GM10248 (cell line): ENCODE data around the gene RGSL1.

Experiments used
- CTCF ChIA-PET: fragments of 300-600 bp; sonication (Branson Sonifier 250); formaldehyde crosslinking; extraction: SDS; loops from one replicate; lab custom pipeline; 2021; ENCODE audit warnings: antibody characterized with exemption; lab: Yijun Ruan, JAX
- POLR2A ChIA-PET: fragments of 350-650 bp; sonication (Branson Sonifier 250); formaldehyde crosslinking; extraction: SDS; loops from one replicate; lab custom pipeline; 2020; ENCODE audit warnings: antibody characterized with exemption; lab: Yijun Ruan, JAX
- DNase-seq: peaks from one replicate; pipeline ENCODE4 v3.0.0; 2012; ENCODE audit errors: extremely low spot score
- TF ChIP-seq, protein P1 (sequence below): IDR thresholded peaks from 2 replicates; pipeline ENCODE4 v1.5.1; 2012; ENCODE audit warnings: mild to moderate bottlenecking, low read depth; ENCODE audit errors: extremely low read depth, missing control alignments, control extremely low read depth

RGSL1 gene

DNA sequence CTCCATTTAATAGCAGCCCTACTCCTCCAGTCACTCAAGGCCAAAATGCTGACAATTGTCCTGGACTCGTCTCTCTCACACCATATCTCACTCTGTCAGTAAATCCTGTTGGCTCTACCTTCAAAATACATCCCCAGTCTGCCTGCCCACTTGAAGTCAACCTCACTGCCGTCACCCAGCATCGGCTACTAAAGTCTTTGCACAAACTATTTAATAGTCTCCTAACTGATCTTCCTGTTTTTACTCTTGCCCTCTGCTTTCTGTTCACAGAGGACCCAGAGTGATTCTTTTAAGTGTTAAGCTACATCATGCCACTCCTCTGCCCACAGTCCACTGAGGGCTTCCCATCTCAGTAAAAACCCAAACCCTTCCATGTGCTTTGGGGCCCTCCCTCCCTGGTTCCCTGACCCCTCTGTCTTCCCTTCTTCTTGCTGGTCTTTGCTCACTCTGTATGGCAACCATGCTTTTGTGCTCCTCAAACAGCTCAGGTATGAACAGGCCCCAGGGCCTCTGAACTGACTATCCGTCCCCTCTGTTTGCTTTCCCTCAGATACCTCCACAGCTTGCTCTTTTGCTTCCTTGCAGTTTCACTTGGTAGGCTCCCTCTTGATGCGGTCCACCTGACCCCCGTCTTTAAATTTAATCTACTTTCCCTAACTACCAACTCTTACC, 120.1 kb downstream of the RGSL1 start:
- TF ChIP-seq, protein P1, sequence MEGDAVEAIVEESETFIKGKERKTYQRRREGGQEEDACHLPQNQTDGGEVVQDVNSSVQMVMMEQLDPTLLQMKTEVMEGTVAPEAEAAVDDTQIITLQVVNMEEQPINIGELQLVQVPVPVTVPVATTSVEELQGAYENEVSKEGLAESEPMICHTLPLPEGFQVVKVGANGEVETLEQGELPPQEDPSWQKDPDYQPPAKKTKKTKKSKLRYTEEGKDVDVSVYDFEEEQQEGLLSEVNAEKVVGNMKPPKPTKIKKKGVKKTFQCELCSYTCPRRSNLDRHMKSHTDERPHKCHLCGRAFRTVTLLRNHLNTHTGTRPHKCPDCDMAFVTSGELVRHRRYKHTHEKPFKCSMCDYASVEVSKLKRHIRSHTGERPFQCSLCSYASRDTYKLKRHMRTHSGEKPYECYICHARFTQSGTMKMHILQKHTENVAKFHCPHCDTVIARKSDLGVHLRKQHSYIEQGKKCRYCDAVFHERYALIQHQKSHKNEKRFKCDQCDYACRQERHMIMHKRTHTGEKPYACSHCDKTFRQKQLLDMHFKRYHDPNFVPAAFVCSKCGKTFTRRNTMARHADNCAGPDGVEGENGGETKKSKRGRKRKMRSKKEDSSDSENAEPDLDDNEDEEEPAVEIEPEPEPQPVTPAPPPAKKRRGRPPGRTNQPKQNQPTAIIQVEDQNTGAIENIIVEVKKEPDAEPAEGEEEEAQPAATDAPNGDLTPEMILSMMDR, result no peak
- DNase-seq, result no peak
- ChIA-PET POLR2A (no interaction called here), CTCF (interaction anchor here (1.2 kb wide), 1 partner anchor 213 kb away, joined by 3 read pairs; no protein-coding TSS in a partner anchor)

DNA sequence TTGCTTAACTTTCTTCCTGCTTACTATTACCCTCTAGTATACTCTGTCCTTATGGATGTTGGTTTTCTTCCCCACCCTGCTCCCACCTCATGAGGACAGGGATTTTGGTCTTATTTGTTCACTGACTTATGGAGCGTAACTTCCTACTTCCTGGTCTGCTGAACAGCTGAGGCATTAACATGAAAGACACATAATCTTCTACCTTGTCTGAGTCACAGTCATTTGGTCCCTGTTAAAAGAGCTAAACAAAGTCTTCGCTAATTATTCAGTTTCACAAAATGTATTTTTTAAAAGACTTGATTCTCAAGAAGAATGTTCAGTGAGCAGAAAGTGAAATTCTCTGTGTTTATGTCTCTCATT, 120.6 kb downstream of the RGSL1 start:
- ChIA-PET POLR2A (no interaction called here), CTCF (interaction anchor here (1.2 kb wide), 1 partner anchor 212 kb away, joined by 3 read pairs; no protein-coding TSS in a partner anchor)
- DNase-seq, result peak; percentile 32
- TF ChIP-seq, protein P1, result no peak

DNA sequence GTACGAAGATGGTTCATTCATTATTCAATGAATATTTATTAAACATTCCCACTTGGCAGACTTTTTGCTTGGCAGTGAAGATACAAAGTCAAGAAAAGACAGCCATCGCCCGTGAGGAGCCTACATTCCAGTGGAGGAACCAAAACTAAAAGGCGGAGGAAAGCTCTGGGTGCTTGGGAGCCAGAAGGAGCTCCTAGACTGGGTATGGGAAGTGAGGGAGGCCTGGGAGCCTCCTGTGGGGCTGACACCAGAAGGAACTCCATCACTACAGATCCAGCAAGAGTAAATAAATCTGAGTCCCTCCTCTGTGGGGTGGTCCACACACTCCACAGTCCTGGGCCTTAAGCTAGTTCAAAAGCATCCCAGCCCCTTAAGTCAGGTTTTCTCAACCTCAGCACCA, 124.2 kb downstream of the RGSL1 start:
- ChIA-PET CTCF (interaction anchor here (1.0 to 2.2 kb wide), 6 partner anchors 12 to 212 kb away, joined by 3 to 9 read pairs (median 4); no protein-coding TSS in a partner anchor), POLR2A (no interaction called here)
- DNase-seq, result no peak
- TF ChIP-seq, protein P1, result no peak

DNA sequence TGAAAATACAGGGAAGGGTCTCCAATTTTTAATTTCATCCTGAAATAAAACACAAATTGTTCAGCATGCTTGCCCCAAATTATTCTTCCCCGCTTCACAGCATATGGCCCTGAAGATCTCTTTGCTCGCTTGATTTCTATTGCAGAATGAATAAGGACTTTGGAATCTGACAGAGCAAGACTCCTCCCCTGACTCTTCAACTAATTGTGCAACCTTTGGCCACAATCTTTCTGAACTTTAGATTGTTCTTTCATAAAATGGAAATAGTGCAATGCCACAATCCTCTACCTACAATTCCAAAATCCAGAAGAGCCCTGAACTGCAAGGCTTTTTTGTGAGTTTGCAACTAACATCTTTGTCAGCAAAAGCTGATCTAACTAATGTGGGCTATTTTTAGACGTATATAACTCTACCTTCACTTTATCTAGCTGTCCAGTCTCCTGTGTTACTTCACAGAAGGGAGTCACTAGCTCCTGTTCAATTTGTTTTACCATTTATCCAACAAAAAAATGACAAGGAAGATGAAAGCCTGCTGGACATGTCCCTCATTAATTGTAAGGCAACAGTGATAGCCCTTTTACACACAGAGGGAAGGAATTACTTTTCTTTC, 125.7 kb downstream of the RGSL1 start:
- DNase-seq, result no peak
- TF ChIP-seq, protein P1, result no peak
- ChIA-PET POLR2A (no interaction called here), CTCF (interaction anchor here (1.0 to 2.2 kb wide), 4 partner anchors 13 to 207 kb away, joined by 3 to 9 read pairs (median 4); partner anchors contain the start of gene RNASEL)

DNA sequence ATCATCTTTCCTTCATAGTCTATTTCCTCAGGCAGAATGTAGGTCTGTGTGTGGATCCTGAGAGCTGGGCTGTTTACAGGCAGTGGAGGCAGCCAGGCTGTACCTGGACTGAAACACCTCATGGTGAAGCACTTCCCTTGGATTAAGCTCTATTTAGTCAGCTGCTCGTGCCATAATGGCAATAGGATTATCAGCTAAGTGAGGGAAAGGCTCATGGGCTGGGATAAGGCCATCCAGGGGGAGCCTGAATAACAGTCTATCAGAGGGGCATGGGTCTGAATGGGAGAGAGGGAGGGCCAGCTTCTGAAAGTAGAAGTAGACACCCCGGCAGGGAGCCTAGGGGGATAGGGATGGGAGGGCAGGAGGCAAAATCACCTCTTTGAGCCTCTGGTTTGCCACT, 130.8 kb downstream of the RGSL1 start:
- no peak for DNase-seq
- POLR2A ChIA-PET, result no interaction called here
- CTCF ChIA-PET, result interaction anchor here (0.7 to 3.6 kb wide), 4 partner anchors 14 to 500 kb away, joined by 3 to 21 read pairs (median 4); no protein-coding TSS in a partner anchor
- TF ChIP-seq, protein P1, result no peak

DNA sequence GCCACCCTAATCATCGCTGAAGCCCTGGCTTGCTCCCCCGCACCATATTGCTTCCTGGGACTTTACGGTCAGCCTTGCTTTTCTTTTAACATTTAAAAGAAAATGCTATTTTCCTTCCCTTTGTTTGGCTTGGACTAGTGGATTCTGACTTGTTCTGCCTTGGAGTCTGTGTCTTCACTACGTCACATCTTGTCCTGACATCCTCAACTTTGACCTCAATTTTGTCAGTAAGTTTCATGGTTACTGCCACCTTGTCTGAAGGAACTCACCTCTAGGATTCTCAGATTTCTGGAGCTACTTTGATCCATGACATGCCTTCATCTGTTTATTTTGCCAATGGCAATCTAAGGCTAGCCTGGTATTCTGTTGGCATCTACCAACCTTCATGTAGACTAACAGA, 134.8 kb downstream of the RGSL1 start:
- ChIA-PET CTCF (interaction anchor here (5.1 to 41.1 kb wide), 2 partner anchors 10 to 202 kb away, joined by 25 to 1252 read pairs; partner anchors contain the start of gene NPL), POLR2A (no interaction called here)
- DNase-seq, result no peak
- TF ChIP-seq, protein P1, result no peak
